A549 (cell line): ENCODE data around the gene OLIG1. TPM values are rescaled to one million over a fixed set of nuclear protein-coding genes. Genes with fewer than 3 reads are reported as not detected.

ENCODE experiments used
- ATAC-seq, 2 experiments: fragments of 200-7000 bp in 1 of 2; fragments of >200 bp in 1 of 2; cut with Nextera tagmentation in 1 of 2; cut with Tn5 transposase in 1 of 2; 3 replicates each; pipeline versions ENCODE4 v1.8.0 to v1.9.1; 2018 to 2020; ENCODE audit warnings: mild to moderate bottlenecking in 1 of 2, moderate library complexity in 1 of 2
- CTCF ChIA-PET: fragments of 300-600 bp; sonication (Branson Sonifier 250); formaldehyde crosslinking; extraction: SDS; loops from one replicate; lab custom pipeline; 2021; ENCODE audit warnings: antibody characterized with exemption, inconsistent platforms; lab: Yijun Ruan, JAX
- POLR2A ChIA-PET: fragments of 350-600 bp; formaldehyde crosslinking; extraction: SDS; loops from one replicate; lab custom pipeline; 2021; ENCODE audit warnings: antibody characterized with exemption, inconsistent platforms; lab: Yijun Ruan, JAX
- DNase-seq, 2 experiments: peaks; one replicate each; pipeline versions ENCODE4 v3.0.0 to v3.0.0-alpha.2; 2011 to 2016; ENCODE audit warnings: low read depth in 1 of 2, low spot score in 1 of 2
- FAIRE-seq: peaks from 2 replicates; lab custom pipeline; 2011; peaks lifted over from hg19 to GRCh38; lab: Jason Lieb, UNC
- H3K27ac ChIP-seq, 2 experiments: fragments of >200 bp; sonication (Bioruptor Twin); formaldehyde crosslinking; 3 replicates each; pipeline ENCODE4 v1.5.1; 2016 to 2017
- H3K4me1 ChIP-seq: fragments of >200 bp; sonication (Bioruptor Twin); formaldehyde crosslinking; 3 replicates; pipeline ENCODE4 v1.6.1; 2016
- H3K4me2 ChIP-seq: fragments of >200 bp; sonication (Bioruptor Twin); formaldehyde crosslinking; 3 replicates; pipeline ENCODE4 v1.6.1; 2016
- H3K4me3 ChIP-seq: fragments of >200 bp; sonication (Bioruptor Twin); formaldehyde crosslinking; 3 replicates; pipeline ENCODE4 v1.5.1; 2016
- H3K9me3 ChIP-seq: fragments of >200 bp; sonication (Bioruptor Twin); formaldehyde crosslinking; 3 replicates; pipeline ENCODE4 v1.6.1; 2016
- CHD2 ChIP-seq: fragments of 150-350 bp; IDR thresholded peaks from 2 replicates; pipeline ENCODE4 v1.6.1; 2014; ENCODE audit warnings: low read length; ENCODE audit not compliant: partially characterized antibody
- CTCF ChIP-seq: fragments of >200 bp; sonication (Bioruptor Twin); formaldehyde crosslinking; IDR thresholded peaks from 3 replicates; pipeline ENCODE4 v1.5.1; 2016
- FOXS1 ChIP-seq: fragments of 250-450 bp; sonication (Bioruptor Pico); IDR thresholded peaks from 2 replicates; pipeline ENCODE4 v1.5.0; 2020; ENCODE audit warnings: mild to moderate bottlenecking, moderate library complexity
- HEYL ChIP-seq: fragments of 250-450 bp; sonication (Bioruptor Pico); IDR thresholded peaks from 2 replicates; pipeline ENCODE4 v1.8.0; 2021; ENCODE audit warnings: mild to moderate bottlenecking, moderate library complexity
- HOXB13 ChIP-seq: fragments of 250-450 bp; sonication (Bioruptor Pico); IDR thresholded peaks from 2 replicates; pipeline ENCODE4 v1.5.0; 2020; ENCODE audit warnings: low read depth, mild to moderate bottlenecking, moderate library complexity
- HOXB5 ChIP-seq: fragments of 250-450 bp; sonication (Bioruptor Pico); IDR thresholded peaks from 2 replicates; pipeline ENCODE4 v1.5.0; 2020; ENCODE audit warnings: mild to moderate bottlenecking, moderate library complexity
- MAFK ChIP-seq: fragments of 450-650 bp; IDR thresholded peaks from 2 replicates; pipeline ENCODE4 v1.6.1; 2014; ENCODE audit not compliant: partially characterized antibody
- RAD21 ChIP-seq, 2 experiments: fragments of >200 bp in 1 of 2; sonication (Bioruptor Twin) in 1 of 2; formaldehyde crosslinking in 1 of 2; IDR thresholded peaks in 1 of 2; conservative IDR thresholded peaks in 1 of 2; 2 replicates in 1 of 2; 3 replicates in 1 of 2; pipeline ENCODE4 v1.6.1; 2012 to 2018; ENCODE audit warnings: inconsistent platforms in 1 of 2
- REST ChIP-seq: fragments of 200-600 bp; sonication (generic); IDR thresholded peaks from 2 replicates; pipeline ENCODE4 v1.6.1; 2016; ENCODE audit warnings: antibody characterized with exemption, mild to moderate bottlenecking, moderate library complexity
- SMC3 ChIP-seq: fragments of >200 bp; sonication (Bioruptor Twin); formaldehyde crosslinking; IDR thresholded peaks from 3 replicates; pipeline ENCODE4 v1.6.1; 2018; ENCODE audit warnings: inconsistent platforms
- ZNF302 ChIP-seq: fragments of 250-450 bp; sonication (Bioruptor Pico); IDR thresholded peaks from 2 replicates; pipeline ENCODE4 v1.9.0; 2021; ENCODE audit warnings: inconsistent platforms, mild to moderate bottlenecking, moderate library complexity
- WGBS: methylation state at CpG from one replicate; pipeline ENCODE4 v1.1.6; 2017; ENCODE audit errors: missing lambda C conversion rate; 5-methylcytosine and 5-hydroxymethylcytosine counted together
- polyA plus RNA-seq, 4 experiments: library from polyadenylated mRNA; depleted of rRNA in 3 of 4; stranded (reverse); fragments of >200 nt; fragmentation: RNase III in 1 of 4; extraction: RNeasy Plus Mini Kit Qiagen cat#74134 plus additional on column Dnase treatment in 1 of 4; gene quantifications; 2 replicates in 3 of 4; 3 replicates in 1 of 4; pipeline ENCODE4 v1.2.3, GENCODE V29; 2011 to 2017
- TF ChIP-seq, protein P1 (sequence below): IDR thresholded peaks from 2 replicates; pipeline ENCODE4 v1.6.1; 2012
- TF ChIP-seq, protein P2 (sequence below): IDR thresholded peaks from 2 replicates; pipeline ENCODE4 v1.6.1; 2012; ENCODE audit warnings: low read depth, borderline replicate concordance

The OLIG1 gene
- polyA plus RNA-seq, 2 of the 4 experiments (the other 2 are of a cell fraction): not detected

- Histone ChIP-seq H3K4me1 (no peaks in the 10 kb centered on the region), H3K4me2 (no peak overlapping the region)
- no peak for FAIRE-seq
- DNase-seq: no peak
- TF ChIP-seq HOXB5 (CRISPR knock-in tag) (no peak), REST (no peak), MAFK (no peak), ZNF302 (no peak), HOXB13 (CRISPR knock-in tag) (no peak)
- TF ChIP-seq, protein P1, sequence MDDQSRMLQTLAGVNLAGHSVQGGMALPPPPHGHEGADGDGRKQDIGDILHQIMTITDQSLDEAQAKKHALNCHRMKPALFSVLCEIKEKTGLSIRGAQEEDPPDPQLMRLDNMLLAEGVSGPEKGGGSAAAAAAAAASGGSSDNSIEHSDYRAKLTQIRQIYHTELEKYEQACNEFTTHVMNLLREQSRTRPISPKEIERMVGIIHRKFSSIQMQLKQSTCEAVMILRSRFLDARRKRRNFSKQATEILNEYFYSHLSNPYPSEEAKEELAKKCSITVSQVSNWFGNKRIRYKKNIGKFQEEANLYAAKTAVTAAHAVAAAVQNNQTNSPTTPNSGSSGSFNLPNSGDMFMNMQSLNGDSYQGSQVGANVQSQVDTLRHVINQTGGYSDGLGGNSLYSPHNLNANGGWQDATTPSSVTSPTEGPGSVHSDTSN: no peak
- TF ChIP-seq, protein P2, sequence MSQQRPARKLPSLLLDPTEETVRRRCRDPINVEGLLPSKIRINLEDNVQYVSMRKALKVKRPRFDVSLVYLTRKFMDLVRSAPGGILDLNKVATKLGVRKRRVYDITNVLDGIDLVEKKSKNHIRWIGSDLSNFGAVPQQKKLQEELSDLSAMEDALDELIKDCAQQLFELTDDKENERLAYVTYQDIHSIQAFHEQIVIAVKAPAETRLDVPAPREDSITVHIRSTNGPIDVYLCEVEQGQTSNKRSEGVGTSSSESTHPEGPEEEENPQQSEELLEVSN: no peak
- TF ChIP-seq, all 56 proteins: peak for 0
- H3K4me3 ChIP-seq: no peak overlapping the region
- no peak overlapping the region for H3K27ac ChIP-seq
- ChIA-PET POLR2A (no interaction called here), CTCF (interaction anchor here (1.1 to 1.3 kb wide), 2 partner anchors 10 to 75 kb away, joined by 3 read pairs; no protein-coding TSS in a partner anchor)
- ATAC-seq: no peak
- 65% methylated on average over 16 of the region's 16 CpGs for WGBS
- no peaks in the 10 kb centered on the region for H3K9me3 ChIP-seq
Measured at GRCh38 chr21:33051925-33052324, 18.0 kb upstream of the OLIG1 start.

DNA sequence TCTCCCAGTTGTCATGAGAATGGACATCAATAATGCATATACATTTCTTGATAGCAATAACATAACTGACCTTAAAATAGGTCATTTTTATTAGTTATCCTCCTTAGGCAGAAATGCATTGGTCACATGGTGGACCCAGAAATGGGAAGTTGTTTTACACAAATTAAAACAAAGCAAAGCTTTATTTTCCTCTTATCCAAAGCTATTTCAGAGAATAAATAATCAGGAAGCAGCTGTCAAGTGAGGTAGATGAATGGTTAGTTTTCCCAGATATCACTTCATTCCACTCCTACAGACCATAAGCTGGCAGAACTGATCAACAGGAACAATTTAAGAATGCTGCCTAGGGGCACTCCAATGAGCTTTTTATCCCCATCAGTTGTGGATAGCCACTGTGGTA lies 16.0 kb upstream of the OLIG1 start:
- POLR2A ChIA-PET: no interaction called here
- no peak overlapping the region for H3K4me3 ChIP-seq
- H3K4me2 ChIP-seq: no peak overlapping the region
- H3K27ac ChIP-seq: no peak overlapping the region
- H3K4me1 ChIP-seq: no peaks in the 10 kb centered on the region
- no peak for DNase-seq
- TF ChIP-seq SMC3: no peak
- no peak for TF ChIP-seq RAD21 (conservative IDR thresholded peaks at IDR 0.05 in 1 of 2, IDR thresholded peaks at IDR 0.05 in 1 of 2)
- TF ChIP-seq, protein P2: no peak
- no peak for TF ChIP-seq FOXS1 (CRISPR knock-in tag)
- TF ChIP-seq CTCF: no peak
- TF ChIP-seq REST: no peak
- TF ChIP-seq HEYL (CRISPR knock-in tag): no peak
- TF ChIP-seq CHD2: no peak
- ATAC-seq: no peak
- FAIRE-seq: no peak
- CTCF ChIA-PET: no interaction called here
- no peaks in the 10 kb centered on the region for H3K9me3 ChIP-seq
